Ishikawa (cell line): ENCODE results near the gene RPAIN.

Experiments used
- CREB1 ChIP-seq: IDR thresholded peaks from 2 replicates; pipeline ENCODE4 v1.6.1; 2012; ENCODE audit warnings: low read depth
- EGR1 ChIP-seq: IDR thresholded peaks from 2 replicates; pipeline ENCODE4 v1.6.1; 2012
- EP300 ChIP-seq: IDR thresholded peaks from 2 replicates; pipeline ENCODE4 v1.6.1; 2012; ENCODE audit warnings: borderline replicate concordance
- NFIC ChIP-seq: IDR thresholded peaks from 2 replicates; pipeline ENCODE4 v1.6.1; 2012
- TAF1 ChIP-seq: IDR thresholded peaks from 2 replicates; pipeline ENCODE4 v1.6.1; 2012; ENCODE audit warnings: low read depth, mild to moderate bottlenecking
- TCF12 ChIP-seq: IDR thresholded peaks from 2 replicates; pipeline ENCODE4 v1.6.1; 2012; ENCODE audit warnings: low read depth
- YY1 ChIP-seq: IDR thresholded peaks from 2 replicates; pipeline ENCODE4 v1.6.1; 2012; ENCODE audit warnings: low read depth
- TF ChIP-seq, protein P1 (sequence below): IDR thresholded peaks from 2 replicates; pipeline ENCODE4 v1.6.1; 2012
- TF ChIP-seq, protein P2 (sequence below): IDR thresholded peaks from 2 replicates; pipeline ENCODE4 v1.6.1; 2012; ENCODE audit warnings: low read depth, mild to moderate bottlenecking
- TF ChIP-seq, protein P3 (sequence below): IDR thresholded peaks from 2 replicates; pipeline ENCODE4 v1.6.1; 2012

DNA sequence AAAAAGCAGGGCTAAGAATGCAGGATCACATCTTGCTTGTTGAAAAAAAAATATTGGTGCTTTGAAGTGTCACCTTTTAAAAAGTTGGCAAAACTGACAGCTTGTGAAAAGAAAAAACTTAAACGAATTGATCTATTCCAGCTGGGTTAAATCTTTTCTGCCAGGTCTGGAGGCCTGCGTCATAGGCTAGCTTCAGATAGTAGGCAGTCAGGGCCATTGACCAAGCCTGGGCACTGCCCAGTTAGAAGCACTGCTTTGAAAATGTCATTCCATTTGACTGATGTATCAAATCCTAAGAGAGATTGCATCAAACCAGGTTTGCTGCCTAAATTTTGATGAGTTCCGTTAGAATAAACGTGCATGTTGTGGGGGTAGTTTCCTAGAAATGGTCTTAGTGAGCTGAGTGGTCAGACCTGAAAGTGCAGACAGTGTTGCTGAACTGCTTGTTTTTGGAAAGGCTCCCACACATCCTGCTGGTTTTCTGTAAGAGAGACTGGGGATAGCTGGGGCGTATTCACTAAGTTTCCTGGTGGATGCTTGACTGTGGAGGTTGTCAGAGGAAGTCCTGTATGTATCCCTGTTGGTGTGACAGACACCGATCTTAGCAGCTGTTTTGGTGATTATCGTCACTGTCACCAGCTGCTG, 39.4 kb upstream of the RPAIN start:
- TF ChIP-seq, protein P1, sequence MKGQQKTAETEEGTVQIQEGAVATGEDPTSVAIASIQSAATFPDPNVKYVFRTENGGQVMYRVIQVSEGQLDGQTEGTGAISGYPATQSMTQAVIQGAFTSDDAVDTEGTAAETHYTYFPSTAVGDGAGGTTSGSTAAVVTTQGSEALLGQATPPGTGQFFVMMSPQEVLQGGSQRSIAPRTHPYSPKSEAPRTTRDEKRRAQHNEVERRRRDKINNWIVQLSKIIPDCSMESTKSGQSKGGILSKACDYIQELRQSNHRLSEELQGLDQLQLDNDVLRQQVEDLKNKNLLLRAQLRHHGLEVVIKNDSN = no peak
- TF ChIP-seq EP300 (no peak), CREB1 (no peak), EGR1 (no peak), NFIC (no peak), TCF12 (no peak), TAF1 (no peak), YY1 (no peak)
- TF ChIP-seq, protein P2, sequence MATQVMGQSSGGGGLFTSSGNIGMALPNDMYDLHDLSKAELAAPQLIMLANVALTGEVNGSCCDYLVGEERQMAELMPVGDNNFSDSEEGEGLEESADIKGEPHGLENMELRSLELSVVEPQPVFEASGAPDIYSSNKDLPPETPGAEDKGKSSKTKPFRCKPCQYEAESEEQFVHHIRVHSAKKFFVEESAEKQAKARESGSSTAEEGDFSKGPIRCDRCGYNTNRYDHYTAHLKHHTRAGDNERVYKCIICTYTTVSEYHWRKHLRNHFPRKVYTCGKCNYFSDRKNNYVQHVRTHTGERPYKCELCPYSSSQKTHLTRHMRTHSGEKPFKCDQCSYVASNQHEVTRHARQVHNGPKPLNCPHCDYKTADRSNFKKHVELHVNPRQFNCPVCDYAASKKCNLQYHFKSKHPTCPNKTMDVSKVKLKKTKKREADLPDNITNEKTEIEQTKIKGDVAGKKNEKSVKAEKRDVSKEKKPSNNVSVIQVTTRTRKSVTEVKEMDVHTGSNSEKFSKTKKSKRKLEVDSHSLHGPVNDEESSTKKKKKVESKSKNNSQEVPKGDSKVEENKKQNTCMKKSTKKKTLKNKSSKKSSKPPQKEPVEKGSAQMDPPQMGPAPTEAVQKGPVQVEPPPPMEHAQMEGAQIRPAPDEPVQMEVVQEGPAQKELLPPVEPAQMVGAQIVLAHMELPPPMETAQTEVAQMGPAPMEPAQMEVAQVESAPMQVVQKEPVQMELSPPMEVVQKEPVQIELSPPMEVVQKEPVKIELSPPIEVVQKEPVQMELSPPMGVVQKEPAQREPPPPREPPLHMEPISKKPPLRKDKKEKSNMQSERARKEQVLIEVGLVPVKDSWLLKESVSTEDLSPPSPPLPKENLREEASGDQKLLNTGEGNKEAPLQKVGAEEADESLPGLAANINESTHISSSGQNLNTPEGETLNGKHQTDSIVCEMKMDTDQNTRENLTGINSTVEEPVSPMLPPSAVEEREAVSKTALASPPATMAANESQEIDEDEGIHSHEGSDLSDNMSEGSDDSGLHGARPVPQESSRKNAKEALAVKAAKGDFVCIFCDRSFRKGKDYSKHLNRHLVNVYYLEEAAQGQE = no peak
- TF ChIP-seq, protein P3, sequence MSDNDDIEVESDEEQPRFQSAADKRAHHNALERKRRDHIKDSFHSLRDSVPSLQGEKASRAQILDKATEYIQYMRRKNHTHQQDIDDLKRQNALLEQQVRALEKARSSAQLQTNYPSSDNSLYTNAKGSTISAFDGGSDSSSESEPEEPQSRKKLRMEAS = no peak
